ENCODE measurements around the gene ENAH. TPM values are rescaled to one million over a fixed set of nuclear protein-coding genes. Genes with fewer than 3 reads are reported as not detected.

ENAH gene
- total and polyA plus RNA-seq, 2 experiments from 2014 or later: 46.4 to 124 TPM

- DNase-seq (ENCODE audit: low read depth in 1 of 2, low spot score in 1 of 2): peak in 1 of 2 donors; percentile 49
- Histone ChIP-seq H3K4me1 (ENCODE audit: low read depth) (peaks cover 19% of the 10 kb centered on the region), H3K27me3 (no peaks in the 10 kb centered on the region), H3K36me3 (no peaks in the 10 kb centered on the region), H3K9me3 (ENCODE audit: low read depth) (no peaks in the 10 kb centered on the region), H3K27ac (no peak overlapping the region), H3K4me3 (no peak overlapping the region)
- TF ChIP-seq CTCF (IDR thresholded peaks at IDR 0.05; ENCODE audit: low read depth, low read length): peak; percentile 56
Observed at GRCh38 chr1:225554216-225554812, 98.6 kb downstream of the ENAH start.

- H3K9me3 ChIP-seq (ENCODE audit: low read depth): no peaks in the 10 kb centered on the region
- no peaks in the 10 kb centered on the region for H3K27me3 ChIP-seq
- no peak for TF ChIP-seq CTCF (IDR thresholded peaks at IDR 0.05; ENCODE audit: low read depth, low read length)
- peaks cover 28% of the 10 kb centered on the region for H3K4me1 ChIP-seq (ENCODE audit: low read depth)
- no peaks in the 10 kb centered on the region for H3K36me3 ChIP-seq
- DNase-seq (ENCODE audit: low read depth in 1 of 2, low spot score in 1 of 2): no peak
- H3K4me3 ChIP-seq: no peak overlapping the region
- peak overlapping the region; percentile 62 for H3K27ac ChIP-seq
Observed at GRCh38 chr1:225549821-225550220, 103.1 kb downstream of the ENAH start.

- H3K27ac ChIP-seq: no peak overlapping the region
- H3K27me3 ChIP-seq: no peaks in the 10 kb centered on the region
- no peak for TF ChIP-seq CTCF (IDR thresholded peaks at IDR 0.05; ENCODE audit: low read depth, low read length)
- peaks cover 28% of the 10 kb centered on the region for H3K4me1 ChIP-seq (ENCODE audit: low read depth)
- H3K9me3 ChIP-seq (ENCODE audit: low read depth): no peaks in the 10 kb centered on the region
- no peak overlapping the region for H3K4me3 ChIP-seq
- no peaks in the 10 kb centered on the region for H3K36me3 ChIP-seq
- no peak for DNase-seq (ENCODE audit: low read depth in 1 of 2, low spot score in 1 of 2)
Observed at GRCh38 chr1:225548140-225548857, 104.6 kb downstream of the ENAH start.

GRCh38 chr1:225545649-225546048, 107.3 kb downstream of the ENAH start:
- no peak for TF ChIP-seq CTCF (IDR thresholded peaks at IDR 0.05; ENCODE audit: low read depth, low read length)
- H3K36me3 ChIP-seq: no peaks in the 10 kb centered on the region
- no peaks in the 10 kb centered on the region for H3K27me3 ChIP-seq
- no peak overlapping the region for H3K27ac ChIP-seq
- H3K4me1 ChIP-seq (ENCODE audit: low read depth): peaks cover 22% of the 10 kb centered on the region
- H3K9me3 ChIP-seq (ENCODE audit: low read depth): no peaks in the 10 kb centered on the region
- DNase-seq (ENCODE audit: low read depth in 1 of 2, low spot score in 1 of 2): no peak
- no peak overlapping the region for H3K4me3 ChIP-seq

GRCh38 chr1:225544924-225545323, 108.0 kb downstream of the ENAH start:
- H3K36me3 ChIP-seq: no peaks in the 10 kb centered on the region
- no peak for TF ChIP-seq CTCF (IDR thresholded peaks at IDR 0.05; ENCODE audit: low read depth, low read length)
- DNase-seq (ENCODE audit: low read depth in 1 of 2, low spot score in 1 of 2): no peak
- peaks cover 14% of the 10 kb centered on the region for H3K4me1 ChIP-seq (ENCODE audit: low read depth)
- no peaks in the 10 kb centered on the region for H3K9me3 ChIP-seq (ENCODE audit: low read depth)
- no peak overlapping the region for H3K4me3 ChIP-seq
- H3K27me3 ChIP-seq: no peaks in the 10 kb centered on the region
- H3K27ac ChIP-seq: peak overlapping the region; percentile 20
